K562 (cell line): ENCODE results near the gene OR2V1. TPM values are rescaled to one million over a fixed set of nuclear protein-coding genes. Genes with fewer than 3 reads are reported as not detected.
A peak's percentile ranks its signal among the peaks of the same experiment; 100 is the strongest.

ENCODE experiments used
- ARID3B ChIP-seq: fragments of 250-450 bp; sonication (Bioruptor Pico); IDR thresholded peaks from 2 replicates; pipeline ENCODE4 v1.4.0; 2020; ENCODE audit warnings: borderline replicate concordance
- CTBP1 ChIP-seq: fragments of 450-650 bp; IDR thresholded peaks from 2 replicates; pipeline ENCODE4 v1.6.1; 2016; ENCODE audit warnings: borderline replicate concordance
- DIDO1 ChIP-seq: fragments of 450-650 bp; IDR thresholded peaks from 2 replicates; pipeline ENCODE4 v1.6.1; 2016; ENCODE audit warnings: low read depth, missing biosample characterization, missing genetic modification characterization
- HEY1 ChIP-seq: fragments of 250-450 bp; sonication (Bioruptor Pico); IDR thresholded peaks from 2 replicates; pipeline ENCODE4 v1.5.0; 2020; ENCODE audit warnings: mild to moderate bottlenecking, moderate library complexity, borderline replicate concordance
- HOXB6 ChIP-seq: fragments of 250-450 bp; sonication (Bioruptor Pico); IDR thresholded peaks from 2 replicates; pipeline ENCODE4 v1.5.1; 2022; ENCODE audit warnings: mild to moderate bottlenecking, borderline replicate concordance
- HSF4 ChIP-seq: fragments of 250-450 bp; sonication (Bioruptor Pico); IDR thresholded peaks from 2 replicates; pipeline ENCODE4 v2.1.2; 2022; ENCODE audit warnings: mild to moderate bottlenecking, moderate library complexity, borderline replicate concordance
- LCOR ChIP-seq: sonication (generic); formaldehyde crosslinking; IDR thresholded peaks from 2 replicates; pipeline ENCODE4 v1.8.0; 2022; ENCODE audit warnings: mild to moderate bottlenecking, missing genetic modification reagents
- MAFG ChIP-seq: fragments of 450-650 bp; conservative IDR thresholded peaks from 2 replicates; pipeline ENCODE4 v1.6.1; 2016; ENCODE audit warnings: missing genetic modification characterization, missing compliant biosample characterization
- MAFK ChIP-seq: IDR thresholded peaks from 2 replicates; pipeline ENCODE4 v1.6.1; 2011; ENCODE audit warnings: low read length, improper control_type of control experiment
- RNF2 ChIP-seq: sonication (generic); IDR thresholded peaks from 2 replicates; pipeline ENCODE4 v1.6.1; 2016
- SIN3A ChIP-seq, 2 experiments: fragments of 150-350 bp in 1 of 2; IDR thresholded peaks; 2 replicates each; pipeline ENCODE4 v1.6.1; 2011 to 2016; ENCODE audit warnings: borderline replicate concordance in 2 of 2, low read depth in 2 of 2, low read length in 2 of 2, mild to moderate bottlenecking in 2 of 2, moderate library complexity in 2 of 2; ENCODE audit not compliant: control insufficient read depth in 1 of 2
- TAF15 ChIP-seq: fragments of 200-400 bp; formaldehyde crosslinking; IDR thresholded peaks from 2 replicates; pipeline ENCODE4 v1.6.1; 2017; ENCODE audit warnings: mild to moderate bottlenecking, low read depth, low read length, moderate library complexity
- ZKSCAN8 ChIP-seq: fragments of 200-800 bp; sonication (Bioruptor generic); IDR thresholded peaks from 2 replicates; pipeline ENCODE4 v1.6.1; 2016; ENCODE audit warnings: missing genetic modification characterization, missing compliant biosample characterization
- ZNF263 ChIP-seq: sonication (generic); formaldehyde crosslinking; IDR thresholded peaks from 2 replicates; pipeline ENCODE4 v1.8.0; 2022; ENCODE audit warnings: mild to moderate bottlenecking, missing genetic modification reagents, borderline replicate concordance
- ZNF354B ChIP-seq: fragments of 250-450 bp; sonication (Bioruptor Pico); IDR thresholded peaks from 2 replicates; pipeline ENCODE4 v1.4.0; 2020
- ZNF407 ChIP-seq: fragments of 450-650 bp; IDR thresholded peaks from 2 replicates; pipeline ENCODE4 v1.6.1; 2016; ENCODE audit warnings: low read depth
- ZNF436 ChIP-seq: fragments of 250-450, 450-650 bp; sonication (Bioruptor Pico); formaldehyde crosslinking; IDR thresholded peaks from 2 replicates; pipeline ENCODE4 v1.7.0; 2020; ENCODE audit warnings: mild to moderate bottlenecking
- polyA plus RNA-seq, 8 experiments: library from polyadenylated mRNA; depleted of rRNA in 4 of 8; stranded (reverse) in 5 of 8; unstranded in 3 of 8; fragments of >200 nt; fragmentation: Nextera tagmentation in 2 of 8; fragmentation: Illumina TruSeq in 1 of 8; extraction: Ambion mirVana in 2 of 8; extraction: Trizol in 1 of 8; gene quantifications; 2 replicates each; pipeline versions ENCODE4 v1.2.1 to v1.2.3, GENCODE V29; 2011 to 2014; ENCODE audit warnings: inconsistent platforms in 1 of 8, missing spikeins in 1 of 8
- total RNA-seq, 7 experiments: library from RNA; depleted of rRNA in 6 of 7; stranded (reverse); fragments of >200 nt in 6 of 7; fragmentation: Illumina TruSeq in 2 of 7; extraction: Trizol in 2 of 7; gene quantifications; 2 replicates each; pipeline versions ENCODE4 v1.2.1 to v1.2.3, GENCODE V29; 2011 to 2021; ENCODE audit warnings: low replicate concordance in 1 of 7

Gene OR2V1
- total and polyA plus RNA-seq, 9 of the 15 experiments (the other 6 are each of a cell fraction or from before 2014, with no cell fraction given), result 0.04 to 0.28 (median 0.15) TPM; not detected in 5

- TF ChIP-seq ZNF263 (CRISPR knock-in tag) (peak; percentile 36; the same call in 1 of the 2 replicates), SIN3A (IDR thresholded peaks at IDR 0.05; ENCODE audit: borderline replicate concordance in 2 of 2, control insufficient read depth in 1 of 2, low read depth in 2 of 2, low read length in 2 of 2) (0 out of 4 replicates have a peak, but pooled peaks of 1 of the 2 experiments have one; percentile 50), CTBP1 (no peak), ZNF354B (CRISPR knock-in tag) (no peak), ZKSCAN8 (CRISPR knock-in tag) (no peak), MAFG (no peak), ZNF436 (CRISPR knock-in tag) (no peak), LCOR (CRISPR knock-in tag) (peak; percentile 39; the same call in 1 of the 2 replicates), ZNF407 (no peak), HOXB6 (no peak), ARID3B (CRISPR knock-in tag) (no peak), MAFK (0 out of 2 replicates have a peak, but pooled peaks have one; percentile 8), RNF2 (no peak), HSF4 (CRISPR knock-in tag) (no peak), HEY1 (CRISPR knock-in tag) (no peak), DIDO1 (no peak), TAF15 (no peak)
Measured at GRCh38 chr5:181159286-181160151, 28.6 kb upstream of the OR2V1 start (continued).
